Heart left ventricle (tissue), 16 donors: Measurements from ENCODE around the gene PDE6B. TPM values are rescaled to one million over a fixed set of nuclear protein-coding genes. Genes with fewer than 3 reads are reported as not detected.
"Not testable (repeated sequence)": the region's sequence is repeated elsewhere in the genome, so short reads cannot be mapped to it uniquely, and the experiment has no call there.

Source experiments
- ATAC-seq, 4 donors: fragments of 200-7000 bp; cut with Tn5 transposase; one replicate each; pipeline ENCODE4 v1.9.1; 2020 to 2022; ENCODE audit warnings: moderate library complexity in 4 of 4, mild to moderate bottlenecking in 3 of 4, moderate number of reproducible peaks in 1 of 4
- DNase-seq, 5 donors: peaks; one replicate each; pipeline ENCODE4 v3.0.0-alpha.2; 2020
- H3K27ac ChIP-seq, 12 donors: fragments of 200-600 bp; sonication (generic) in 4 of 12; one replicate each; pipeline versions ENCODE4 v1.5.0 to v1.8.0; 2016 to 2022; ENCODE audit warnings: mild to moderate bottlenecking in 2 of 12
- H3K27me3 ChIP-seq, 9 donors: fragments of 200-600 bp; sonication (generic) in 2 of 9; one replicate each; pipeline versions ENCODE4 v1.5.1 to v1.8.0; 2016 to 2022; ENCODE audit warnings: mild to moderate bottlenecking in 3 of 9
- H3K36me3 ChIP-seq, 9 donors: fragments of 200-600 bp; sonication (generic) in 2 of 9; one replicate each; pipeline versions ENCODE4 v1.5.0 to v1.8.0; 2018 to 2022; ENCODE audit warnings: mild to moderate bottlenecking in 2 of 9
- H3K4me1 ChIP-seq, 12 donors: fragments of 200-600 bp; sonication (generic) in 4 of 12; one replicate each; pipeline versions ENCODE4 v1.5.0 to v1.8.0; 2016 to 2022; ENCODE audit warnings: mild to moderate bottlenecking in 3 of 12
- H3K4me3 ChIP-seq, 12 donors: fragments of 200-600 bp; sonication (generic) in 4 of 12; one replicate each; pipeline versions ENCODE4 v1.5.0 to v1.8.0; 2017 to 2022; ENCODE audit warnings: mild to moderate bottlenecking in 9 of 12, moderate library complexity in 4 of 12
- H3K9me3 ChIP-seq, 12 donors: fragments of 200-600 bp; sonication (generic) in 4 of 12; one replicate each; pipeline versions ENCODE4 v1.5.0 to v1.8.0; 2016 to 2022; ENCODE audit warnings: mild to moderate bottlenecking in 1 of 12
- POLR2A ChIP-seq, 2 donors: fragments of 450-650 bp; IDR thresholded peaks; one replicate each; pipeline ENCODE4 v1.6.1; 2017; ENCODE audit warnings: antibody characterized with exemption in 2 of 2, mild to moderate bottlenecking in 2 of 2, moderate library complexity in 2 of 2
- WGBS, 4 donors: extraction: QIAGEN DNeasy Blood & Tissue Kit in 2 of 4; methylation state at CpG; one replicate each; pipeline versions ENCODE4 v1.1.5 to v1.1.7; 2013 to 2018; 5-methylcytosine and 5-hydroxymethylcytosine counted together
- intact Hi-C, 10 donors: fragments of 100-400 bp; cut with DNase I; formaldehyde crosslinking; loops; one replicate each; pipeline versions ENCODE4 v1.11.1 to v1.14.2; 2022
- polyA plus RNA-seq, 2 donors: library from polyadenylated mRNA; stranded (reverse); fragments of 200-250 nt; gene quantifications; one replicate each; pipeline ENCODE4 v1.2.3, GENCODE V29; 2013
- total RNA-seq, 9 donors: library from RNA; depleted of rRNA in 2 of 9; stranded (reverse); fragments of >200 nt in 2 of 9; fragmentation: NEBNext Ultra II Directional in 3 of 9; extraction: Animal tissue kit (Norgen Biotek cat#: 25700) in 3 of 9; gene quantifications; one replicate each; pipeline versions ENCODE4 v1.1.0 to v1.2.4, GENCODE V29; 2016 to 2023
- TF ChIP-seq, protein P1 (sequence below), 12 donors: fragments of 200-600 bp; sonication (generic) in 4 of 12; IDR thresholded peaks; one replicate each; pipeline versions ENCODE4 v1.5.0 to v1.8.0; 2018 to 2022; ENCODE audit warnings: antibody characterized with exemption in 12 of 12, mild to moderate bottlenecking in 5 of 12
- donor health status: ischemic (EF 13 %, LVEDD 7.1; RV severe dilation, severe dysfunction).
- donor health status: healthy with polysubstance abuse.
- donor health status: DM: no; HTN: yes; CAD: no.
- donor health status: DM: no; HTN: no; CAD: no.
- donor health status: ischemic (EF 25% LVEDD 6.9; RV normal size, moderate dysfunction).
- donor health status: ischemic (EF 25% LVEDD 5.7; RV mildly dilated, moderate dysfunction).
- donor health status: healthy.
- donor health status: DM: yes; HTN: yes; CAD: no.
- donor health status: ischemic (EF 35%, LVEDD 5.7; RV mildly dilated, moderate dysfunction).
- donor health status: nonischemic (EF 11% LVEDD 7.7; RV severe dilation, severe dysfunction).
- donor health status: DM: yes; HTN: yes; CAD: no.
- donor health status: PGD.
- donor health status: ischemic (EF 29% LVEDD 5.4; RV normal size, mild dysfunction).
- donor health status: nonischemic (EF 23%, LVEDD 6.1; RV moderate dilation, normal function).

PDE6B gene
- total and polyA plus RNA-seq, 11 donors = 0.61 to 8.4 (median 3.5) TPM

GRCh38 chr4:635851-636627, 10.7 kb downstream of the PDE6B start:
- no peak overlapping the region for H3K4me3 ChIP-seq
- H3K27me3 ChIP-seq = peaks cover 0 to 30% (median 0%) of the 10 kb centered on the region in 9 donors
- WGBS, 4 donors = 82 to 85% (median 84%) methylated on average over 22 of the region's 22 CpGs
- DNase-seq (peak in 1 of 5 donors; percentile 5), ATAC-seq (no peak)
- no peak overlapping the region for H3K27ac ChIP-seq
- intact Hi-C loops = no loop called here
- no peaks in the 10 kb centered on the region for H3K36me3 ChIP-seq
- TF ChIP-seq POLR2A (IDR thresholded peaks at IDR 0.05) = no peak
- TF ChIP-seq, protein P1, sequence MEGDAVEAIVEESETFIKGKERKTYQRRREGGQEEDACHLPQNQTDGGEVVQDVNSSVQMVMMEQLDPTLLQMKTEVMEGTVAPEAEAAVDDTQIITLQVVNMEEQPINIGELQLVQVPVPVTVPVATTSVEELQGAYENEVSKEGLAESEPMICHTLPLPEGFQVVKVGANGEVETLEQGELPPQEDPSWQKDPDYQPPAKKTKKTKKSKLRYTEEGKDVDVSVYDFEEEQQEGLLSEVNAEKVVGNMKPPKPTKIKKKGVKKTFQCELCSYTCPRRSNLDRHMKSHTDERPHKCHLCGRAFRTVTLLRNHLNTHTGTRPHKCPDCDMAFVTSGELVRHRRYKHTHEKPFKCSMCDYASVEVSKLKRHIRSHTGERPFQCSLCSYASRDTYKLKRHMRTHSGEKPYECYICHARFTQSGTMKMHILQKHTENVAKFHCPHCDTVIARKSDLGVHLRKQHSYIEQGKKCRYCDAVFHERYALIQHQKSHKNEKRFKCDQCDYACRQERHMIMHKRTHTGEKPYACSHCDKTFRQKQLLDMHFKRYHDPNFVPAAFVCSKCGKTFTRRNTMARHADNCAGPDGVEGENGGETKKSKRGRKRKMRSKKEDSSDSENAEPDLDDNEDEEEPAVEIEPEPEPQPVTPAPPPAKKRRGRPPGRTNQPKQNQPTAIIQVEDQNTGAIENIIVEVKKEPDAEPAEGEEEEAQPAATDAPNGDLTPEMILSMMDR (IDR thresholded peaks at IDR 0.05) = no peak
- no peaks in the 10 kb centered on the region for H3K4me1 ChIP-seq
- H3K9me3 ChIP-seq = peaks cover 0 to 11% (median 0%) of the 10 kb centered on the region in 12 donors

DNA sequence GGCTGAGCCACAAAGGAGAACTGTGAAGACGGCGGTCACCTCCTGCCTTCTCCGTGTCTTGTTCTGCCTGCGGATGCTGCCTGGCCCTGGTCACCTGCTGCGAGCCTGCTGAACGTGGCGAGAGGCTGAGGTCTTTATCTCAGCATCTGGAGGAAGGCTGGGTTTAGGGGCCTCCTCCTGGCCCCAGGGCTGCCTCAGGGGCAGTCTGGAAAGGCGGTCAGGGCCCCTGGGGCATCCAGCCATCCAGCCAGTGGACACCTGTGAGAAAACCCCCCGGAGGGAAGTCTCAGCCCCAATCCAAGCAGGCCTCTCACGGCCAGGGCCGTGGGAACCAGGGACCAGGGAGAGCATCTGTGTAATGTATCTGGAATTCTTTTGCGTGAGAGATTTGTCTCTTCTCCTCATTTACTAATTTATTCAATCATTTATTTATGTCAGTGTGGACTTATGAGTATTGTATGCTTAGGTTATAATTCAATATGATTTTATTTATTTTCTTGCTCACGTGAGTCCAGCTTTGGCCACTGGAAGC, 11.3 kb downstream of the PDE6B start:
- peak in 2 of 5 donors; percentile 15 to 37 for DNase-seq
- Histone ChIP-seq H3K4me3 (no peak overlapping the region), H3K27me3 (peaks cover 0 to 37% (median 0%) of the 10 kb centered on the region in 9 donors), H3K27ac (no peak overlapping the region), H3K36me3 (no peaks in the 10 kb centered on the region), H3K4me1 (no peaks in the 10 kb centered on the region), H3K9me3 (peaks cover 0 to 11% (median 0%) of the 10 kb centered on the region in 12 donors)
- WGBS, 4 donors = 72 to 82% (median 72%) methylated on average over 12 to 13 of the region's 13 CpGs
- no peak for ATAC-seq
- intact Hi-C loops = no loop called here
- TF ChIP-seq, protein P1 (IDR thresholded peaks at IDR 0.05) = no peak
- TF ChIP-seq POLR2A (IDR thresholded peaks at IDR 0.05) = no peak

DNA sequence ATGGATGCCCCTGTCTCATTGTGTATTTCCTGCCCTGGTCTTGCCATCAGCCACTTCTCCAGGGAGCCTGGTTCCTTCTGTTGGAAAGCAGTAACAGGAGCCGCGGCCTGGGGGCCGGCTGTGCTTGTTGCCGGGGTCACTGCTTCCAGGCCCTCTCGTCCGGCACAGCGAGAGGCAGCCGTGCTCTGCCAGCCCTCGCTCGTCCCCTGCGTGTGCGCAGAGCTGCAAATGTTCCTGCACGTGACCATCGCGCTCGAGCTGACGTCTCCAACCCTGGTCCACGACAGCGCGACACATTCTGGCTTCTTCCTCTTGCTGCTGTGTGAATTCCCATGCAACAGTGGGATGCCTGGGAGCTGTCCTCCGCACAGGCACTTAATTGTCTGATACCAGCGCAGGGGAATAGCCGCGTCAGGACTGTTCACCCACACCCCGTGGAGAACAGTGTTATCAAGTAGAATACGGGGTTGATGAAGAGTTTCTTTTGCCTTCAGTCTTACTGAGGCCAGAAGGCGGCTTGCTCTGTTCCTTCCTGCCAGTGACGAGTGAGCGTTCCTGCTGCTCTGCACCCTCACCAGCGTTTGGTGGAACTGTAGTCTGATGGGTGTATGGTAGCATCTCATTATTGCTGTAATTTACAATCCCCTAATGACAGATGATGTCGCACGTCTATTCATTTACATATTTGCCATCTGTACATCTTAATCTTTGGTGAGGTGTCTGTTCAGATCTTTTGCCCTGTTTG, 12.3 kb downstream of the PDE6B start:
- no peaks in the 10 kb centered on the region for H3K4me1 ChIP-seq
- no peak overlapping the region for H3K4me3 ChIP-seq
- no peak overlapping the region for H3K27ac ChIP-seq
- DNase-seq = peak in 2 of 5 donors; percentile 11 to 38
- no peak for ATAC-seq
- H3K36me3 ChIP-seq = no peaks in the 10 kb centered on the region
- TF ChIP-seq POLR2A (IDR thresholded peaks at IDR 0.05) = no peak
- TF ChIP-seq, protein P1 (IDR thresholded peaks at IDR 0.05) = no peak
- WGBS, 4 donors = 65 to 74% (median 68%) methylated on average over 32 of the region's 32 CpGs
- intact Hi-C loops = no loop called here
- H3K27me3 ChIP-seq = peaks cover 0 to 38% (median 0%) of the 10 kb centered on the region in 9 donors
- H3K9me3 ChIP-seq = peaks cover 0 to 10% (median 0%) of the 10 kb centered on the region in 12 donors

- DNase-seq, H3K4me3 ChIP-seq, H3K27ac ChIP-seq, H3K36me3 ChIP-seq, intact Hi-C loops, ATAC-seq, H3K4me1 ChIP-seq: not testable (repeated sequence)
- WGBS, 4 donors = 81 to 87% (median 83%) methylated on average over 6 of the region's 6 CpGs
- H3K27me3 ChIP-seq = peaks cover 0 to 30% (median under 1%) of the 10 kb centered on the region in 9 donors
- H3K9me3 ChIP-seq = peaks cover 0 to 17% (median 0%) of the 10 kb centered on the region in 12 donors
Measured at GRCh38 chr4:642366-642765, 17.0 kb downstream of the PDE6B start.
